Measurements from ENCODE around the gene SLC22A14. TPM values are rescaled to one million over a fixed set of nuclear protein-coding genes. Genes with fewer than 3 reads are reported as not detected.

Gene SLC22A14
- total RNA-seq, 6 experiments from 2014 or later, result 0.12 to 0.29 (median 0.12) TPM; not detected in 3

DNA sequence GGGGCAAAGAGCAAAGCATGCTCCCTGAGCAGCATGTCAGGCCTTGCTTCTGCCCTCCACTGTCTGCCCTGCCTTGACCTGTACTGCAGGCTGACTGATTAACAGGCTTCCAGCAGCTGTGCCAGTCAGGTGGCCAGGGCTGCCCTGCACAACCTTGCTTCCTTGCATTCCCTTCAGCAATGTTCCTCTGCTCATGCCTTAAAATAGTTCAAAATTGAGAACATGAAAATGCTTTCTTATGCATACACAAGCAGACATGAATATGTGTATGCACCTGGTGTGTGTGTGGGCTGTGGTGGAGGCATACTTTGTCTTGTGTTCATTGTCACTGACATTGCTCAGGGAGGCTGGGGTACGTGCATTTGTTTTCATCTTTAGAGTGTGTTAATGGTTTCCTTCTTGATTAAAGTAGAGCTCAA, 17.7 kb upstream of the SLC22A14 start:
- no CpG with 5 or more reads among the region's 1 CpG for WGBS (ENCODE audit: insufficient coverage, low coverage, low lambda C conversion rate, missing lambda C conversion rate)
- intact Hi-C loops (cut with DNase I), result no loop called here
- TF ChIP-seq, protein P1, sequence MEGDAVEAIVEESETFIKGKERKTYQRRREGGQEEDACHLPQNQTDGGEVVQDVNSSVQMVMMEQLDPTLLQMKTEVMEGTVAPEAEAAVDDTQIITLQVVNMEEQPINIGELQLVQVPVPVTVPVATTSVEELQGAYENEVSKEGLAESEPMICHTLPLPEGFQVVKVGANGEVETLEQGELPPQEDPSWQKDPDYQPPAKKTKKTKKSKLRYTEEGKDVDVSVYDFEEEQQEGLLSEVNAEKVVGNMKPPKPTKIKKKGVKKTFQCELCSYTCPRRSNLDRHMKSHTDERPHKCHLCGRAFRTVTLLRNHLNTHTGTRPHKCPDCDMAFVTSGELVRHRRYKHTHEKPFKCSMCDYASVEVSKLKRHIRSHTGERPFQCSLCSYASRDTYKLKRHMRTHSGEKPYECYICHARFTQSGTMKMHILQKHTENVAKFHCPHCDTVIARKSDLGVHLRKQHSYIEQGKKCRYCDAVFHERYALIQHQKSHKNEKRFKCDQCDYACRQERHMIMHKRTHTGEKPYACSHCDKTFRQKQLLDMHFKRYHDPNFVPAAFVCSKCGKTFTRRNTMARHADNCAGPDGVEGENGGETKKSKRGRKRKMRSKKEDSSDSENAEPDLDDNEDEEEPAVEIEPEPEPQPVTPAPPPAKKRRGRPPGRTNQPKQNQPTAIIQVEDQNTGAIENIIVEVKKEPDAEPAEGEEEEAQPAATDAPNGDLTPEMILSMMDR (IDR thresholded peaks at IDR 0.05), result no peak
- no peak for TF ChIP-seq POLR2A (IDR thresholded peaks at IDR 0.05)
- peak; percentile 81 to 95 (median 89) for ATAC-seq
- H3K4me3 ChIP-seq, result no peak overlapping the region
- no peaks in the 10 kb centered on the region for H3K36me3 ChIP-seq
- peak in 2 of 3 donors; percentile 68 to 69 for DNase-seq
- H3K27ac ChIP-seq, result no peak overlapping the region
- H3K27me3 ChIP-seq, result no peaks in the 10 kb centered on the region
- peaks cover 0 to 14% (median 0%) of the 10 kb centered on the region in 4 donors for H3K4me1 ChIP-seq
- no peaks in the 10 kb centered on the region for H3K9me3 ChIP-seq

DNA sequence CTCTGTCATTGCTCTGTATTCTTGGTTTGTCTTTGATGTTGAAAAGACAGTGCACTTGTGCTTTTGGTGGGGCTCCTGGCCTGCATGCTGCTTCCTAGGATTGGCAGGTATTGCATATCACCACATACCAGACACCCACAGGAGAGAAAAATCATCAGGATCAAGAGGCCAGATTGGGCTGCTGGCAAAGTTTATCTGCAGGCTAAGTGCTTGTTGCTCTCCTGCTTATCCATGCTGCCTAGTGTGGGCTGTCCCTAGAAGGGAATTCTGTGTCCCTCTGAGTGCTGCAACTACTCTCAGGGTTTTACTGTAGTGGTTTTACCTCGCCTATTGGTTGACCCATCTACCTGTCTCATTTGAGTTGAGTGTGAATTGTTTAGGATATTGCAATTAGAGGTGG, 17.3 kb upstream of the SLC22A14 start:
- H3K9me3 ChIP-seq, result no peaks in the 10 kb centered on the region
- TF ChIP-seq POLR2A (IDR thresholded peaks at IDR 0.05), result no peak
- TF ChIP-seq, protein P1 (IDR thresholded peaks at IDR 0.05), result no peak

DNA sequence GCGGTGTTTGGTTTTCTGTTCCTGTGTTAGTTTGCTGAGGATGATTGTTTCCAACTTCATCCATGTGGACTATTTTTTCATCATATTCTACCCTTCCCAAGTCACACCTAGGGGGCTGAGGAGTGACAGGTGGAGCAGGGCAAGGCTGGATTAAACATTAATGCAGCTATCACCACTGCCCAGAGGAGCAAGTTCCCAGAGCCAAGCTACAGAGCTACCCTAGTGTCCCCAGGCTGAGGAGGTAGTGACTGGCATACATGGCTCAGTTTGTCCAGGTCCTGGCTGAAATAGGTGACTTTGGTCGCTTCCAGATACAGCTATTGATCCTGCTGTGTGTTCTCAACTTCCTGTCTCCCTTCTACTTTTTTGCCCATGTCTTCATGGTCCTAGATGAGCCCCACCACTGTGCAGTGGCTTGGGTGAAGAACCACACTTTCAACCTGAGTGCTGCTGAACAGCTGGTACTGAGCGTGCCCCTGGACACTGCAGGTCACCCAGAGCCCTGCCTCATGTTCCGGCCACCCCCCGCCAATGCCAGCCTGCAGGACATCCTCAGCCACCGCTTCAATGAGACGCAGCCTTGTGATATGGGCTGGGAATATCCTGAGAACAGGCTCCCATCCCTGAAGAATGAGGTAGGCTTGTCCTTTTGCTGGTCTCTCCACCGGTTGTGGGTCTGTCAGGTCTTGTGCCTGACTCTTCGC, 16.3 kb upstream of the SLC22A14 start, which contains the start of gene SLC22A13:
TSS of gene SLC22A13 (plus strand) at position 209 of the 704 bp plus-strand sequence. CDS start at position 258, 49 bp downstream.
- DNase-seq (no peak), ATAC-seq (peak; percentile 50 to 77 (median 58))
- Histone ChIP-seq H3K36me3 (no peaks in the 10 kb centered on the region), H3K4me3 (no peak within 1 kb of the TSS), H3K9me3 (no peaks in the 10 kb centered on the region), H3K4me1 (peaks cover 0 to 14% (median 0%) of the 10 kb centered on the region in 4 donors), H3K27me3 (no peaks in the 10 kb centered on the region), H3K27ac (no peak within 1 kb of the TSS)
- WGBS (ENCODE audit: insufficient coverage, low coverage, low lambda C conversion rate, missing lambda C conversion rate), result 76% methylated on average over 3 of the region's 9 CpGs
- TF ChIP-seq, protein P1 (IDR thresholded peaks at IDR 0.05), result no peak
- no peak for TF ChIP-seq POLR2A (IDR thresholded peaks at IDR 0.05)
- intact Hi-C loops (cut with DNase I), result no loop called here

More for the DNA sequence above, 17.3 kb upstream of the SLC22A14 start:
- H3K27ac ChIP-seq, result no peak overlapping the region
- H3K4me1 ChIP-seq, result peaks cover 0 to 14% (median 0%) of the 10 kb centered on the region in 4 donors
- ATAC-seq (no peak), DNase-seq (no peak)
- no peaks in the 10 kb centered on the region for H3K27me3 ChIP-seq
- WGBS (ENCODE audit: insufficient coverage, low coverage, low lambda C conversion rate, missing lambda C conversion rate), result no CpG with 5 or more reads among the region's 1 CpG
- intact Hi-C loops (cut with DNase I), result no loop called here
- no peak overlapping the region for H3K4me3 ChIP-seq
- no peaks in the 10 kb centered on the region for H3K36me3 ChIP-seq

DNA sequence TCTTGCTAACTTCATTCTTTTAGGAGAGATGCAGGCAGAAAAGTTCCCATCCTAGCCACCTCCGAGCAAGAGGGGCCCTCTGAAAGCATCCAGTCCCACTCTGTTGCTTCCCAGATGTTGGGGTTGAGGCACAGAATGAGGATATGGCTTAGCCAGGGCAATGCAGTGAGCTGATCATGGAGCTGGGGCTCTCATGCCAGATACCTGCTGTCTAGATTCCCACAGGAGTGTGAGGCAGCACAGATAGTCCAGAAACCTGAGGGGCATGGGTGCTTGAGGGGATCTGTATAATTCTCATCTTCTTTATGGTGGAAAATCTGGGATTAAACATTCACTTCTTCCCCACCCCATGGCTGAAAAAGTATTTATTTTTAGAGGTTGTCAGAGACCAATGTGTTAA, 15.3 kb upstream of the SLC22A14 start:
- H3K9me3 ChIP-seq, result no peaks in the 10 kb centered on the region
- H3K36me3 ChIP-seq, result no peaks in the 10 kb centered on the region
- WGBS (ENCODE audit: insufficient coverage, low coverage, low lambda C conversion rate, missing lambda C conversion rate), result 88% methylated on average over 1 of the region's 1 CpG
- peaks cover 0 to 14% (median 0%) of the 10 kb centered on the region in 4 donors for H3K4me1 ChIP-seq
- TF ChIP-seq, protein P1 (IDR thresholded peaks at IDR 0.05), result no peak
- TF ChIP-seq POLR2A (IDR thresholded peaks at IDR 0.05), result no peak
- no peak for DNase-seq
- no peak for ATAC-seq
- H3K4me3 ChIP-seq, result no peak overlapping the region
- intact Hi-C loops (cut with DNase I), result no loop called here
- H3K27ac ChIP-seq, result no peak overlapping the region
- no peaks in the 10 kb centered on the region for H3K27me3 ChIP-seq
